IMR-90 (cell line): Measurements from ENCODE around the gene ADGRV1. TPM values are rescaled to one million over a fixed set of nuclear protein-coding genes. Genes with fewer than 3 reads are reported as not detected.

Experiments used
- ATAC-seq: fragments of 200-7000 bp; cut with Tn5 transposase; 2 replicates; pipeline ENCODE4 v1.9.1; 2020; ENCODE audit warnings: low read depth, mild to moderate bottlenecking, moderate library complexity
- BruUV-seq: library from RNA; stranded (reverse); fragments of 400-500 nt; replicated peaks from 2 replicates; lab custom pipeline; 2021; lab: Mats Ljungman, UMichigan
- CTCF ChIA-PET: fragments of 300-600 bp; formaldehyde crosslinking; extraction: SDS; loops from one replicate; lab custom pipeline; 2021; ENCODE audit warnings: antibody characterized with exemption; lab: Yijun Ruan, JAX
- POLR2A ChIA-PET: fragments of 300-600 bp; sonication (Branson Sonifier 250); formaldehyde crosslinking; loops from one replicate; lab custom pipeline; 2022; ENCODE audit warnings: antibody characterized with exemption; ENCODE audit not compliant: unreplicated experiment; lab: Charles Lee
- DNase-seq: peaks from one replicate; pipeline ENCODE4 v3.0.0; 2013
- H2AFZ ChIP-seq: replicated peaks from 2 replicates; pipeline ENCODE3; 2013; ENCODE audit warnings: low read length, mild to moderate bottlenecking; ENCODE audit not compliant: poor library complexity
- H2AK5ac ChIP-seq: 2 replicates; pipeline ENCODE4 v1.6.1; 2013; ENCODE audit warnings: low read depth, low read length, inconsistent platforms
- H2AK9ac ChIP-seq: replicated peaks from 2 replicates; pipeline ENCODE3; 2013; ENCODE audit warnings: mild to moderate bottlenecking, low read depth, low read length, moderate library complexity; ENCODE audit not compliant: poor library complexity
- H2BK120ac ChIP-seq: 2 replicates; pipeline ENCODE4 v1.6.1; 2013; ENCODE audit warnings: low read depth, low read length, inconsistent platforms
- H2BK15ac ChIP-seq: 3 replicates; pipeline ENCODE4 v1.6.1; 2013; ENCODE audit warnings: low read depth, low read length, inconsistent platforms
- H2BK20ac ChIP-seq: 2 replicates; pipeline ENCODE4 v1.6.1; 2013; ENCODE audit warnings: low read depth, mild to moderate bottlenecking, inconsistent platforms, low read length, moderate library complexity
- H2BK5ac ChIP-seq: 2 replicates; pipeline ENCODE4 v1.6.1; 2013; ENCODE audit warnings: mild to moderate bottlenecking, low read depth, low read length, inconsistent platforms; ENCODE audit not compliant: poor library complexity, severe bottlenecking
- H3K14ac ChIP-seq: replicated peaks from 2 replicates; pipeline ENCODE4 v1.6.1; 2013; ENCODE audit warnings: low read depth, low read length, inconsistent platforms
- H3K18ac ChIP-seq: 2 replicates; pipeline ENCODE4 v1.6.1; 2013; ENCODE audit warnings: low read depth, low read length, control low read depth
- H3K23ac ChIP-seq: 2 replicates; pipeline ENCODE4 v1.6.1; 2013; ENCODE audit warnings: low read depth, low read length, inconsistent platforms
- H3K27ac ChIP-seq: 2 replicates; pipeline ENCODE4 v1.5.1; 2013; ENCODE audit warnings: mild to moderate bottlenecking, control low read depth, low read length; ENCODE audit not compliant: insufficient read depth
- H3K27me3 ChIP-seq: 2 replicates; pipeline ENCODE4 v1.6.1; 2013; ENCODE audit warnings: low read length; ENCODE audit not compliant: control insufficient read depth, insufficient read depth
- H3K36me3 ChIP-seq: 2 replicates; pipeline ENCODE4 v1.6.1; 2013; ENCODE audit warnings: low read length, mixed read lengths; ENCODE audit not compliant: control insufficient read depth, insufficient read depth
- H3K4ac ChIP-seq: 2 replicates; pipeline ENCODE4 v1.6.1; 2013; ENCODE audit warnings: low read depth, low read length, inconsistent platforms
- H3K4me1 ChIP-seq: 2 replicates; pipeline ENCODE4 v1.6.1; 2013; ENCODE audit warnings: low read length, mixed read lengths; ENCODE audit not compliant: control insufficient read depth, insufficient read depth
- H3K4me2 ChIP-seq: 2 replicates; pipeline ENCODE4 v1.6.1; 2013; ENCODE audit warnings: low read depth, mild to moderate bottlenecking, control low read depth, low read length, moderate library complexity
- H3K4me3 ChIP-seq: 2 replicates; pipeline ENCODE4 v1.5.1; 2013; ENCODE audit warnings: low read depth, mild to moderate bottlenecking, control low read depth, low read length, moderate library complexity; ENCODE audit not compliant: insufficient read depth
- H3K56ac ChIP-seq: 2 replicates; pipeline ENCODE4 v1.6.1; 2013; ENCODE audit warnings: low read length, inconsistent platforms; ENCODE audit not compliant: insufficient read depth; ENCODE audit errors: extremely low read depth
- H3K79me1 ChIP-seq, 2 experiments: 2 replicates each; pipeline ENCODE4 v1.6.1; 2013; ENCODE audit warnings: low read length in 2 of 2, inconsistent platforms in 1 of 2, low read depth in 1 of 2
- H3K9ac ChIP-seq: 2 replicates; pipeline ENCODE4 v1.6.1; 2013; ENCODE audit warnings: low read depth, low read length, control low read depth
- H3K9me1 ChIP-seq: 2 replicates; pipeline ENCODE4 v1.6.1; 2013; ENCODE audit warnings: low read length, inconsistent platforms; ENCODE audit not compliant: insufficient read depth
- H3K9me3 ChIP-seq: 2 replicates; pipeline ENCODE4 v1.6.1; 2013; ENCODE audit warnings: low read length; ENCODE audit not compliant: control insufficient read depth, insufficient read depth
- H4K20me1 ChIP-seq: 2 replicates; pipeline ENCODE4 v1.6.1; 2013; ENCODE audit warnings: low read length, inconsistent platforms; ENCODE audit not compliant: insufficient read depth
- H4K5ac ChIP-seq: 2 replicates; pipeline ENCODE4 v1.6.1; 2013; ENCODE audit warnings: mild to moderate bottlenecking, low read depth, low read length, control low read depth
- H4K8ac ChIP-seq, 2 experiments: 2 replicates each; pipeline ENCODE4 v1.6.1; 2013; ENCODE audit warnings: low read depth in 2 of 2, low read length in 2 of 2, control low read depth in 1 of 2, inconsistent platforms in 1 of 2
- H4K91ac ChIP-seq: 2 replicates; pipeline ENCODE4 v1.6.1; 2013; ENCODE audit warnings: low read depth, low read length, inconsistent platforms; ENCODE audit not compliant: insufficient read depth
- BHLHE40 ChIP-seq: fragments of 150-350 bp; IDR thresholded peaks from 2 replicates; pipeline ENCODE4 v1.6.1; 2016; ENCODE audit warnings: mild to moderate bottlenecking, low read depth, low read length
- CEBPB ChIP-seq: IDR thresholded peaks from 2 replicates; pipeline ENCODE4 v1.6.1; 2012; ENCODE audit warnings: low read depth, low read length, improper control_type of control experiment
- CHD1 ChIP-seq: IDR thresholded peaks from 2 replicates; pipeline ENCODE4 v1.6.1; 2012; ENCODE audit warnings: low read depth, low read length, improper control_type of control experiment
- MAZ ChIP-seq: IDR thresholded peaks from 2 replicates; pipeline ENCODE4 v1.6.1; 2012; ENCODE audit warnings: low read depth, mild to moderate bottlenecking, low read length, improper control_type of control experiment, moderate library complexity, borderline replicate concordance
- NFE2L2 ChIP-seq: fragments of 150-350 bp; IDR thresholded peaks from 2 replicates; pipeline ENCODE4 v1.6.1; 2016; ENCODE audit warnings: low read depth, mild to moderate bottlenecking, low read length
- POLR2A ChIP-seq: IDR thresholded peaks from 2 replicates; pipeline ENCODE4 v1.6.1; 2012; ENCODE audit warnings: mild to moderate bottlenecking, low read depth, low read length
- RAD21 ChIP-seq: IDR thresholded peaks from 2 replicates; pipeline ENCODE4 v1.6.1; 2012; ENCODE audit warnings: low read length, improper control_type of control experiment
- RCOR1 ChIP-seq: IDR thresholded peaks from 2 replicates; pipeline ENCODE4 v1.6.1; 2012; ENCODE audit warnings: mild to moderate bottlenecking, low read length, improper control_type of control experiment; ENCODE audit not compliant: insufficient replicate concordance
- RFX5 ChIP-seq: IDR thresholded peaks from 2 replicates; pipeline ENCODE4 v1.8.0; 2012; ENCODE audit warnings: low read depth, mild to moderate bottlenecking, low read length, moderate library complexity
- SMC3 ChIP-seq: fragments of 150-350 bp; IDR thresholded peaks from 2 replicates; pipeline ENCODE4 v1.6.1; 2016; ENCODE audit warnings: low read depth, mild to moderate bottlenecking, antibody characterized with exemption, low read length, moderate library complexity
- WGBS, 2 experiments: methylation state at CpG; one replicate each; pipeline versions ENCODE4 v1.1.5 to v1.1.7; 2013; ENCODE audit warnings: missing lambda C conversion rate in 2 of 2; ENCODE audit not compliant: insufficient read length in 1 of 2; ENCODE audit errors: extremely low coverage in 2 of 2; 5-methylcytosine and 5-hydroxymethylcytosine counted together
- dilution Hi-C: fragments of 300-500 bp; cut with HindIII; formaldehyde crosslinking; loops from one replicate; pipeline ENCODE4 v1.14.3; 2018; ENCODE audit warnings: low sequenced_read_pairs; ENCODE audit not compliant: unreplicated experiment
- in situ Hi-C: fragments of 300-500 bp; cut with MboI; formaldehyde crosslinking; loops from 3 replicates; pipeline ENCODE4 v1.14.3; 2019; ENCODE audit warnings: low sequenced_read_pairs, inconsistent platforms, mixed read lengths
- intact Hi-C: fragments of 100-400 bp; cut with micrococcal nuclease; formaldehyde crosslinking; loops from 2 replicates; pipeline ENCODE4 v1.10.0; 2022
- polyA plus RNA-seq, 3 experiments: library from polyadenylated mRNA; depleted of rRNA; stranded (reverse); fragments of >200 nt; gene quantifications; 2 replicates each; pipeline ENCODE4 v1.2.3, GENCODE V29; 2012; ENCODE audit warnings: low replicate concordance in 1 of 3
- total RNA-seq: library from RNA; depleted of rRNA; stranded (reverse); fragments of >200 nt; gene quantifications from 2 replicates; pipeline ENCODE4 v1.2.3, GENCODE V29; 2012
- TF ChIP-seq, protein P1 (sequence below): conservative IDR thresholded peaks from 2 replicates; pipeline ENCODE4 v1.5.1; 2012; ENCODE audit warnings: mild to moderate bottlenecking, low read depth, low read length, improper control_type of control experiment
- TF ChIP-seq, protein P2 (sequence below): fragments of 150-350 bp; IDR thresholded peaks from 2 replicates; pipeline ENCODE4 v1.6.1; 2016; ENCODE audit warnings: low read depth, mild to moderate bottlenecking, low read length, moderate library complexity, borderline replicate concordance

Gene ADGRV1
- total and polyA plus RNA-seq, 2 of the 4 experiments (the other 2 are of a cell fraction) = under 0.01 TPM; not detected in 1

DNA sequence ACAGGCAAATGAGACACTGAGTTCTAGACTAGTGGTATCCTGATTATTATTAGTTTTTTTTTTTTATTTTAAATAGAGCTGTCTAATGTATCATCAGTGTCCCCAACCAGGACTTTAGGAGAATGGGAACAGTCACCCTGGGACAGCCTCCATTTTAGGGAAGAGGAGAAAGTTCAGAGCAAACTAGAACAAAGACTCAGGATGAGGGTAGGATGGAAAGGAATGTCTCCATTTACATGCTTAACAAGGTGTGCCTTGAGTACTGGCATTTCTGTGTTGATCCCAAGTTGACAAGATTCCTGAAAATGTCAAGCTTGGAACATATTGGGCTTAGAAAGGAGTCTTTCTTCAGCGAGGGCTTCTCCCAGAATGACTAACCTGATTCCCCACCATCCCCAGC, 601.0 kb downstream of the ADGRV1 start:
- Histone ChIP-seq H3K4me2 (no peak overlapping the region), H3K4me1 (peaks cover 8% of the 10 kb centered on the region), H3K27me3 (no peaks in the 10 kb centered on the region), H4K8ac (no peak overlapping the region), H2BK20ac (peak overlapping the region; percentile 70), H3K4ac (no peak overlapping the region), H3K79me1 (no peaks in the 10 kb centered on the region), H3K9me1 (peaks cover 10% of the 10 kb centered on the region; the same call in 1 of the 2 replicates), H4K91ac (no peak overlapping the region), H3K36me3 (no peaks in the 10 kb centered on the region), H3K56ac (no peak overlapping the region), H2AK5ac (peak overlapping the region; percentile 23; the same call in 1 of the 2 replicates), H2BK120ac (no peak overlapping the region), H3K9me3 (no peaks in the 10 kb centered on the region), H3K14ac (0 out of 2 replicates have a peak overlapping the region, but pooled peaks have one; percentile 40), H2AK9ac (no peak overlapping the region), H3K23ac (no peak overlapping the region), H2BK15ac (0 out of 3 replicates have a peak overlapping the region, but pooled peaks have one; percentile 26), H2BK5ac (no peak overlapping the region), H3K18ac (no peak overlapping the region), H4K20me1 (no peaks in the 10 kb centered on the region), H4K5ac (no peak overlapping the region), H3K27ac (no peak overlapping the region), H2AFZ (no peak overlapping the region), H3K9ac (no peak overlapping the region), H3K4me3 (no peak overlapping the region)
- ChIA-PET CTCF (interaction anchor here (0.6 kb wide), 1 partner anchor 9 kb away, joined by 3 read pairs; no protein-coding TSS in a partner anchor), POLR2A (no interaction called here)
- intact Hi-C loops = no loop called here
- DNase-seq = no peak
- WGBS, 2 experiments = no CpG with 5 or more reads among the region's 1 CpG
- TF ChIP-seq RCOR1 (no peak), RAD21 (no peak), CEBPB (no peak), NFE2L2 (no peak), SMC3 (no peak), POLR2A (no peak), BHLHE40 (no peak), RFX5 (no peak), CHD1 (no peak), MAZ (no peak)
- TF ChIP-seq, protein P1, sequence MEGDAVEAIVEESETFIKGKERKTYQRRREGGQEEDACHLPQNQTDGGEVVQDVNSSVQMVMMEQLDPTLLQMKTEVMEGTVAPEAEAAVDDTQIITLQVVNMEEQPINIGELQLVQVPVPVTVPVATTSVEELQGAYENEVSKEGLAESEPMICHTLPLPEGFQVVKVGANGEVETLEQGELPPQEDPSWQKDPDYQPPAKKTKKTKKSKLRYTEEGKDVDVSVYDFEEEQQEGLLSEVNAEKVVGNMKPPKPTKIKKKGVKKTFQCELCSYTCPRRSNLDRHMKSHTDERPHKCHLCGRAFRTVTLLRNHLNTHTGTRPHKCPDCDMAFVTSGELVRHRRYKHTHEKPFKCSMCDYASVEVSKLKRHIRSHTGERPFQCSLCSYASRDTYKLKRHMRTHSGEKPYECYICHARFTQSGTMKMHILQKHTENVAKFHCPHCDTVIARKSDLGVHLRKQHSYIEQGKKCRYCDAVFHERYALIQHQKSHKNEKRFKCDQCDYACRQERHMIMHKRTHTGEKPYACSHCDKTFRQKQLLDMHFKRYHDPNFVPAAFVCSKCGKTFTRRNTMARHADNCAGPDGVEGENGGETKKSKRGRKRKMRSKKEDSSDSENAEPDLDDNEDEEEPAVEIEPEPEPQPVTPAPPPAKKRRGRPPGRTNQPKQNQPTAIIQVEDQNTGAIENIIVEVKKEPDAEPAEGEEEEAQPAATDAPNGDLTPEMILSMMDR = no peak
- TF ChIP-seq, protein P2, sequence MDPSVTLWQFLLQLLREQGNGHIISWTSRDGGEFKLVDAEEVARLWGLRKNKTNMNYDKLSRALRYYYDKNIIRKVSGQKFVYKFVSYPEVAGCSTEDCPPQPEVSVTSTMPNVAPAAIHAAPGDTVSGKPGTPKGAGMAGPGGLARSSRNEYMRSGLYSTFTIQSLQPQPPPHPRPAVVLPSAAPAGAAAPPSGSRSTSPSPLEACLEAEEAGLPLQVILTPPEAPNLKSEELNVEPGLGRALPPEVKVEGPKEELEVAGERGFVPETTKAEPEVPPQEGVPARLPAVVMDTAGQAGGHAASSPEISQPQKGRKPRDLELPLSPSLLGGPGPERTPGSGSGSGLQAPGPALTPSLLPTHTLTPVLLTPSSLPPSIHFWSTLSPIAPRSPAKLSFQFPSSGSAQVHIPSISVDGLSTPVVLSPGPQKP = no peak
- in situ Hi-C loops = loop anchor here (10.0 kb wide), 1 partner anchor 65 kb away; no protein-coding TSS in a partner anchor
- BruUV-seq = no TSS peak
- dilution Hi-C loops = no loop called here
- no peak for ATAC-seq
